ENCODE measurements around the gene PET100. TPM values are rescaled to one million over a fixed set of nuclear protein-coding genes. Genes with fewer than 3 reads are reported as not detected.

PET100 gene
- total RNA-seq, 1 donor from 2014 or later, result 184 TPM

DNA sequence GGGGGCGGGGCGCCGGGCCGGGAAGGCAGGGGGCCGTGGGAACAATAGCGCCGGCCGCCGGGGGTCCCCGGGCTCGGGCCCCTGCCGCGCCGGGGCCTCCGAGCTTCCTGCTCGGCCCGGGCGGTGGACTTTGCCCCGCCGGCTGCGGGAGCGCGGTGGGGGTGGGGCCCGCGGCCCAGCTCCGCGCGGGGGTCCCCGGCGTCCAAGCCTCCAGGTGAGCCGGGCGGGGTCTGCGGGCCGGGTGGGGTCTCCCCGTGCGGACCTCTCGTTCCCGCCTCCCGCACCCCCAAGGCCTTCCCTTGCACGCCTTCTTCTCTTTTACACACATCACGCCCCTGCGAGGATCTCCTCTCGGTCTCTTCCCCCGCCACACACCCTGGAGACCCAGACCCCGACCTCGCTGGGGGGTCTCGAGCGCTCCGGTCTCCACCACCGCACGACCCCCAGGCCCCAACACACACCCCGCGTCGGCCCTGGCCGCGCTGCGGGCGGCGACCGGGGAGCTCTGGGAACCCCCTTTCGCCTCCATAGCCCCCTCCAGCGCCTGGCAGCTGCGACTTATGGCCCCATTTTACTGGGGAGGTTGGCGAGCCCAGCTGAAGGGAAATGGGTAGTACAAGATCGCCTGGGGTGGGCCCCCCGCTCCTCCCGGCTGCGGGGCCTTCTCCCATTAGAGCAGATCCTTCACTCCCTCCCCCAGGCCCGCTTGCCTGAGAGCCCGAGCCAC lies 33.2 kb upstream of the PET100 start:
- Mint-ChIP-seq H3K4me1 (ENCODE audit: low read depth) (peaks cover 21% of the 10 kb centered on the region), H3K27me3 (no peaks in the 10 kb centered on the region), H3K9me3 (ENCODE audit: low read depth) (no peaks in the 10 kb centered on the region), H3K4me3 (ENCODE audit: low read depth) (peak overlapping the region; percentile 82), H3K27ac (no peak overlapping the region), H3K36me3 (ENCODE audit: insufficient read depth) (peaks cover 11% of the 10 kb centered on the region)
- TF ChIP-seq, protein P1, sequence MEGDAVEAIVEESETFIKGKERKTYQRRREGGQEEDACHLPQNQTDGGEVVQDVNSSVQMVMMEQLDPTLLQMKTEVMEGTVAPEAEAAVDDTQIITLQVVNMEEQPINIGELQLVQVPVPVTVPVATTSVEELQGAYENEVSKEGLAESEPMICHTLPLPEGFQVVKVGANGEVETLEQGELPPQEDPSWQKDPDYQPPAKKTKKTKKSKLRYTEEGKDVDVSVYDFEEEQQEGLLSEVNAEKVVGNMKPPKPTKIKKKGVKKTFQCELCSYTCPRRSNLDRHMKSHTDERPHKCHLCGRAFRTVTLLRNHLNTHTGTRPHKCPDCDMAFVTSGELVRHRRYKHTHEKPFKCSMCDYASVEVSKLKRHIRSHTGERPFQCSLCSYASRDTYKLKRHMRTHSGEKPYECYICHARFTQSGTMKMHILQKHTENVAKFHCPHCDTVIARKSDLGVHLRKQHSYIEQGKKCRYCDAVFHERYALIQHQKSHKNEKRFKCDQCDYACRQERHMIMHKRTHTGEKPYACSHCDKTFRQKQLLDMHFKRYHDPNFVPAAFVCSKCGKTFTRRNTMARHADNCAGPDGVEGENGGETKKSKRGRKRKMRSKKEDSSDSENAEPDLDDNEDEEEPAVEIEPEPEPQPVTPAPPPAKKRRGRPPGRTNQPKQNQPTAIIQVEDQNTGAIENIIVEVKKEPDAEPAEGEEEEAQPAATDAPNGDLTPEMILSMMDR (IDR thresholded peaks at IDR 0.05; ENCODE audit: unreplicated experiment), result no peak
- no peak for DNase-seq (ENCODE audit: low spot score, unreplicated experiment)

DNA sequence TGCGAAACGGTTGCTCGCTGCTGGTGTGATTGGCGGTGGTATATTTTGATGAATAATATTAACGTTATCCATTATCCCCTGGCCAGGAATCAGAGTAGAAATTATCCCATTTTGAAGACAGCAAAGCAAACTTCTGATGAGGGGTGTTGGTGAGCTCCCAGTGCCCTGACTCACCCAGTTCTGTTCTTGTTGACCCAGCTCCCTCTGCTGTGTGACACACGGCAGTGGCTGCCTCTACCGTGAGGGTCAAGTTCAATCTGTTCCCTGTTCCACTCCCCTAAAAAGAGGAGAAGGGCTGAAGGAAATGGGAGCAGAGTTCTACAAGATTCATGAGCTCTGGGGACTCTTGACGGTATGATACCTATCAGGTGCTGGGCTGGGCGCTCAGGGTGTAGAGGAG lies 31.9 kb upstream of the PET100 start:
- Mint-ChIP-seq H3K4me3 (ENCODE audit: low read depth) (peak overlapping the region; percentile 82), H3K36me3 (ENCODE audit: insufficient read depth) (peaks cover 11% of the 10 kb centered on the region), H3K27me3 (no peaks in the 10 kb centered on the region), H3K27ac (peak overlapping the region; percentile 33), H3K4me1 (ENCODE audit: low read depth) (peaks cover 21% of the 10 kb centered on the region), H3K9me3 (ENCODE audit: low read depth) (no peaks in the 10 kb centered on the region)
- TF ChIP-seq, protein P1 (IDR thresholded peaks at IDR 0.05; ENCODE audit: unreplicated experiment), result no peak
- DNase-seq (ENCODE audit: low spot score, unreplicated experiment), result no peak

DNA sequence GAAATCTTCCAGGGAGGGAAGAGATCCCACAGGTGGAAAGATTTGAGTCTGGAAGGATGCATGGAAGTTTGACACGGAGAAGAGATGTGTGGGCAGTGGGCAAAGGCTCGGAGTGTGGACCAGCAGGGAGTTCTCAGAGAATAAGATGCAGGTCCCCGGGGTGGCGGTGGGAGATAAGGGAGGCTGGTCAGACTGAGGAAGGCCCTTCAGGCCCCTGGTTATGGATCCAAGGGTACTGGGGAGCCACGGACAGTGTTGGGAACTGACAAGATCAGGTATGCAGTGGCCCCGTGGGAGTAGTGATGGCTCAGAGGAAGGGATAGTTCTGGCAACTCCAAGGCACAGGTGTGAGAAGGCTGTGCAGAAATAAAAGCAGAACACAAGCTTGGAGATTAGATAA lies 31.4 kb upstream of the PET100 start:
- H3K27ac Mint-ChIP-seq, result peak overlapping the region; percentile 33
- peaks cover 11% of the 10 kb centered on the region for H3K36me3 Mint-ChIP-seq (ENCODE audit: insufficient read depth)
- H3K4me3 Mint-ChIP-seq (ENCODE audit: low read depth), result peak overlapping the region; percentile 82
- H3K4me1 Mint-ChIP-seq (ENCODE audit: low read depth), result peaks cover 21% of the 10 kb centered on the region
- no peak for DNase-seq (ENCODE audit: low spot score, unreplicated experiment)
- H3K27me3 Mint-ChIP-seq, result no peaks in the 10 kb centered on the region
- TF ChIP-seq, protein P1 (IDR thresholded peaks at IDR 0.05; ENCODE audit: unreplicated experiment), result no peak
- H3K9me3 Mint-ChIP-seq (ENCODE audit: low read depth), result no peaks in the 10 kb centered on the region

DNA sequence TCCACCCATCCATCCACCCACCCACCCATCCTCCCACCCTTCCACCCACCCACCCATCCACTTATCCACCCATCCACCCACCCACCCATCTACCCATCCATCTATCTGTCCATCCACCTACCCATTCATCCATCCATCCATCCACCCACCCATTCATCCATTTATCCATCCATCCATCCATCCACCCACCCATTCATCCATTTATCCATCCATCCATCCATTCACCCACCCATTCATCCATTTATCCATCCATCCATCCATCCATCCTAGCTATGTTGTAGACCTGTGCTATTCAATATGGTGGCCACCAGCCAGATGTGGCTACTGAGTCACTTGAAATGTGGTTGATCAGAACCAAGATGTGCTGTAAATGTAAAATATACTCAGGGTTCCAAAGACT lies 28.9 kb upstream of the PET100 start:
- TF ChIP-seq, protein P1 (IDR thresholded peaks at IDR 0.05; ENCODE audit: unreplicated experiment), result no peak

DNA sequence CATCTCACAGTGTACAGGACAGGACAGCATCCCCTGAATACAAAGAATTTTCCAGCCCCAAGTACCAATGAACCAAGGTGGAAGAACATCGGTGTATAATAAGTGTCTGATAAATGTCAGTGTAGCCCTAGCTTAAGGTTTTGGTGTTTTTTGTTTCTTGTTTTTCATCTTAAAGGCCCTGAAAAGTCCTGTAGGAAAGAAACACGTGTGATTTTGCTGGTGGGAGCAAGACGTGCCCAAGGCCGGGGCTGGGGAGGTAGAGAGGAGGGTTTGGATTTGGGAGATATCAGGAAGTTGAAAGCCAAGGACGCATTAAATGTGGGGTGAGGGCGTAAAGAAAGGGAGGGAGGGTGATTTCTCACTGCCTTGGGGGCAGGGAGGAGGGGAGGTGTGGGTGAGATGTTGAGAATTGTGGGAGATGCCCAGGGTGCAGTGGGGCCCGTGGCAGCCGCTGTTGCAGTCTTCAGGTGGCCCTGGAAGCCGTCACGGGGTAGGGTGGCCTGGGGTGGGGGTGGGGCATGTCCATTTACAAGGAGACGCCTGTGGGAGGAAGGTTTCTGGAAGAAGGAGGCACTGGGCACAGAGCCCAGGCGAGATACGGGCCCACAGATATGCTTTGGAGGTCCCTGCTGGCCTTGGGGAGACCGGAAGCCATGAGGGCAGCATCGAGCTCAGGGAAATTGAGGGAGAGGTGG lies 27.2 kb upstream of the PET100 start:
- TF ChIP-seq, protein P1 (IDR thresholded peaks at IDR 0.05; ENCODE audit: unreplicated experiment), result no peak
- Mint-ChIP-seq H3K27ac (no peak overlapping the region), H3K27me3 (no peaks in the 10 kb centered on the region), H3K36me3 (ENCODE audit: insufficient read depth) (peaks cover 21% of the 10 kb centered on the region), H3K9me3 (ENCODE audit: low read depth) (no peaks in the 10 kb centered on the region), H3K4me1 (ENCODE audit: low read depth) (peaks cover 9% of the 10 kb centered on the region), H3K4me3 (ENCODE audit: low read depth) (no peak overlapping the region)
- DNase-seq (ENCODE audit: low spot score, unreplicated experiment), result no peak

More for the DNA sequence above, 28.9 kb upstream of the PET100 start:
- no peak for DNase-seq (ENCODE audit: low spot score, unreplicated experiment)
- H3K27me3 Mint-ChIP-seq, result no peaks in the 10 kb centered on the region
- H3K9me3 Mint-ChIP-seq (ENCODE audit: low read depth), result no peaks in the 10 kb centered on the region
- peaks cover 13% of the 10 kb centered on the region for H3K4me1 Mint-ChIP-seq (ENCODE audit: low read depth)
- H3K4me3 Mint-ChIP-seq (ENCODE audit: low read depth), result no peak overlapping the region
- no peak overlapping the region for H3K27ac Mint-ChIP-seq
- peaks cover 18% of the 10 kb centered on the region for H3K36me3 Mint-ChIP-seq (ENCODE audit: insufficient read depth)
